Panc1 (cell line): Measurements from ENCODE around the gene DDX49. TPM values are rescaled to one million over a fixed set of nuclear protein-coding genes. Genes with fewer than 3 reads are reported as not detected.

Experiments used
- ATAC-seq: fragments of 200-7000 bp; cut with Tn5 transposase; 2 replicates; pipeline ENCODE4 v1.9.1; 2020; ENCODE audit warnings: mild to moderate bottlenecking, moderate library complexity
- BruUV-seq: library from RNA; stranded (reverse); fragments of 400-500 nt; replicated peaks from 2 replicates; lab custom pipeline; 2021; lab: Mats Ljungman, UMichigan
- CTCF ChIA-PET: fragments of 300-600 bp; sonication (Branson Sonifier 250); formaldehyde crosslinking; loops from one replicate; lab custom pipeline; 2022; ENCODE audit warnings: antibody characterized with exemption; lab: Charles Lee
- POLR2A ChIA-PET: fragments of 300-600 bp; sonication (Branson Sonifier 250); formaldehyde crosslinking; loops from one replicate; lab custom pipeline; 2022; ENCODE audit warnings: antibody characterized with exemption; lab: Charles Lee
- DNase-seq: peaks from one replicate; pipeline ENCODE4 v3.0.0-alpha.2; 2010; ENCODE audit warnings: low read depth, low spot score
- H3K27ac ChIP-seq: 2 replicates; pipeline ENCODE4 v1.5.1; 2011; ENCODE audit warnings: mild to moderate bottlenecking, low read length, inconsistent platforms
- H3K27me3 ChIP-seq: fragments of 200-500 bp; sonication (Bioruptor generic); 2 replicates; pipeline ENCODE4 v1.6.0; 2014; ENCODE audit warnings: low read length, inconsistent platforms; ENCODE audit not compliant: control insufficient read depth, insufficient read depth
- H3K36me3 ChIP-seq: fragments of 200-500 bp; sonication (Bioruptor generic); 2 replicates; pipeline ENCODE4 v1.5.1; 2014; ENCODE audit warnings: inconsistent platforms, mild to moderate bottlenecking, low read length, moderate library complexity; ENCODE audit not compliant: control insufficient read depth, insufficient read depth
- H3K4me1 ChIP-seq: 2 replicates; pipeline ENCODE4 v1.5.1; 2011; ENCODE audit warnings: inconsistent platforms, mild to moderate bottlenecking, low read length, moderate library complexity; ENCODE audit not compliant: control insufficient read depth, insufficient read depth
- H3K4me3 ChIP-seq, 2 experiments: 2 replicates each; pipeline ENCODE4 v1.5.1; 2011 to 2012; ENCODE audit warnings: low read depth in 2 of 2, low read length in 2 of 2, mild to moderate bottlenecking in 2 of 2, inconsistent platforms in 1 of 2, moderate library complexity in 1 of 2
- H3K9me3 ChIP-seq: fragments of 200-500 bp; sonication (Bioruptor generic); 2 replicates; pipeline ENCODE4 v1.5.1; 2014; ENCODE audit warnings: low read depth, mild to moderate bottlenecking, inconsistent platforms, low read length, moderate library complexity; ENCODE audit not compliant: control insufficient read depth, insufficient read depth
- CTCF ChIP-seq: fragments of 450-650 bp; IDR thresholded peaks from 2 replicates; pipeline ENCODE4 v1.5.1; 2017; ENCODE audit warnings: mild to moderate bottlenecking
- POLR2AphosphoS5 ChIP-seq: IDR thresholded peaks from 2 replicates; pipeline ENCODE4 v1.6.1; 2012; ENCODE audit warnings: mild to moderate bottlenecking, low read depth, low read length, moderate library complexity
- SIN3A ChIP-seq: IDR thresholded peaks from 2 replicates; pipeline ENCODE4 v1.6.1; 2012; ENCODE audit warnings: low read depth, mild to moderate bottlenecking, low read length, moderate library complexity, borderline replicate concordance; ENCODE audit not compliant: insufficient read depth
- TCF7L2 ChIP-seq: IDR thresholded peaks from 2 replicates; pipeline ENCODE4 v1.6.1; 2011; ENCODE audit warnings: mild to moderate bottlenecking, low read depth, low read length, inconsistent platforms
- in situ Hi-C: cut with HindIII; loops from 2 replicates; pipeline ENCODE4 v1.10.0; 2016; ENCODE audit warnings: low sequenced_read_pairs, low pct_unique_long_range_greater_than_20kb
- intact Hi-C: fragments of 100-400 bp; cut with micrococcal nuclease; formaldehyde crosslinking; loops from one replicate; pipeline ENCODE4 v1.10.0; 2022; ENCODE audit not compliant: unreplicated experiment
- total RNA-seq: library from RNA; stranded (reverse); gene quantifications from one replicate; pipeline ENCODE4 v1.2.1, GENCODE V29; 2021; ENCODE audit not compliant: unreplicated experiment
- TF ChIP-seq, protein P1 (sequence below), 2 experiments: IDR thresholded peaks; 2 replicates each; pipeline ENCODE4 v1.6.1; 2011 to 2012; ENCODE audit warnings: low read depth in 2 of 2, control low read depth in 1 of 2, low read length in 1 of 2, mild to moderate bottlenecking in 1 of 2, moderate library complexity in 1 of 2; ENCODE audit not compliant: insufficient read depth in 1 of 2

DDX49 gene
- total RNA-seq, 1 experiment from 2014 or later, result 41.5 TPM

DNA sequence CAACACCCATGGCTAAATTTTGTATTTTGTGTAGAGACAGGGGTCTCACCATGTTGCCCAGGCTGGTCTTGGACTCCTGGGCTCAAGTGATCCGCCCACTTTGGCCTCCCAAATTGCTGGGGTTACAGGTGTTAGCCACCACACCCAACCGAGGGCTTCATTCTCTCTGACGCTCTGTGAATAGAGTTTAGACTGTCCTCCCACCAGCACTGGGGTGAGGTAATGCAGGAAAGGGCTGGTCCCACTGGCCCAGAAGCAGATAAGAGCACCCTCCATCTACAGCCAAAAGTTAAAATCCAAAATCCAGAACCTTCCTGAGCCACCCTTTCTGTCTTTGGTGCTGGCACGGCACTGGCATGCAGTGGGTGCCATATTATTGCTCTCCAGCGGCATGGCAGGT lies 53.3 kb downstream of the DDX49 start:
- Histone ChIP-seq H3K27ac (peak overlapping the region; percentile 75), H3K9me3 (no peaks in the 10 kb centered on the region), H3K27me3 (no peaks in the 10 kb centered on the region), H3K36me3 (no peaks in the 10 kb centered on the region), H3K4me3 (no peak overlapping the region), H3K4me1 (peaks cover 12% of the 10 kb centered on the region; the same call in 1 of the 2 replicates)
- no peak for TF ChIP-seq POLR2AphosphoS5
- no TSS peak for BruUV-seq
- DNase-seq (no peak), ATAC-seq (no peak)
- in situ Hi-C loops (no loop called here), intact Hi-C loops (no loop called here)
- ChIA-PET CTCF (interaction anchor here (0.6 kb wide), 1 partner anchor 11 kb away, joined by 4 read pairs; no protein-coding TSS in a partner anchor), POLR2A (interaction anchor here (0.6 kb wide), 1 partner anchor 50 kb away, joined by 6 read pairs; no protein-coding TSS in a partner anchor)

DNA sequence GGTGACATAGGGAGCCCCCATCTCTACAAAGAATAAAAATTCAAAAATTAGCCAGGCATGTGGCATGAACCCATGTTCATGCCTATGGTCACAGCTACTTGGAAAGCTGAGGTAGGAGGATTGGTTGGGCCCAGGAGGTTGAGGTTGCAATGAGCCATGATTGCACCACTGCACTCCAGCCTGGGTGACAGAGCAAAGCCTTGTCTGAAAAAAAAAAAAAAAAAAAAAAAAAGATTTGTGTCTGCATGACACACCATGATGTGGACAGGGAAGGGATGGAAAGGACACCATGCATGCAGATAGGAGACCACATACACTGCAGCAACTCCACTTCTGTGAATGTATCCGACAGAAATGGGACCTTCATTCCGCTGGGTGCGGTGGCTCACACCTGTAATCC lies 55.5 kb downstream of the DDX49 start:
- Histone ChIP-seq H3K4me1 (peaks cover 10% of the 10 kb centered on the region), H3K27me3 (no peaks in the 10 kb centered on the region), H3K4me3 (no peak overlapping the region), H3K9me3 (no peaks in the 10 kb centered on the region), H3K27ac (no peak overlapping the region), H3K36me3 (no peaks in the 10 kb centered on the region)
- ATAC-seq (no peak), DNase-seq (no peak)
- no TSS peak for BruUV-seq
- in situ Hi-C loops, result no loop called here
- ChIA-PET POLR2A (interaction anchor here (0.6 kb wide), 1 partner anchor 9 kb away, joined by 4 read pairs; no protein-coding TSS in a partner anchor), CTCF (no interaction called here)
- intact Hi-C loops, result no loop called here
- TF ChIP-seq, protein P1, sequence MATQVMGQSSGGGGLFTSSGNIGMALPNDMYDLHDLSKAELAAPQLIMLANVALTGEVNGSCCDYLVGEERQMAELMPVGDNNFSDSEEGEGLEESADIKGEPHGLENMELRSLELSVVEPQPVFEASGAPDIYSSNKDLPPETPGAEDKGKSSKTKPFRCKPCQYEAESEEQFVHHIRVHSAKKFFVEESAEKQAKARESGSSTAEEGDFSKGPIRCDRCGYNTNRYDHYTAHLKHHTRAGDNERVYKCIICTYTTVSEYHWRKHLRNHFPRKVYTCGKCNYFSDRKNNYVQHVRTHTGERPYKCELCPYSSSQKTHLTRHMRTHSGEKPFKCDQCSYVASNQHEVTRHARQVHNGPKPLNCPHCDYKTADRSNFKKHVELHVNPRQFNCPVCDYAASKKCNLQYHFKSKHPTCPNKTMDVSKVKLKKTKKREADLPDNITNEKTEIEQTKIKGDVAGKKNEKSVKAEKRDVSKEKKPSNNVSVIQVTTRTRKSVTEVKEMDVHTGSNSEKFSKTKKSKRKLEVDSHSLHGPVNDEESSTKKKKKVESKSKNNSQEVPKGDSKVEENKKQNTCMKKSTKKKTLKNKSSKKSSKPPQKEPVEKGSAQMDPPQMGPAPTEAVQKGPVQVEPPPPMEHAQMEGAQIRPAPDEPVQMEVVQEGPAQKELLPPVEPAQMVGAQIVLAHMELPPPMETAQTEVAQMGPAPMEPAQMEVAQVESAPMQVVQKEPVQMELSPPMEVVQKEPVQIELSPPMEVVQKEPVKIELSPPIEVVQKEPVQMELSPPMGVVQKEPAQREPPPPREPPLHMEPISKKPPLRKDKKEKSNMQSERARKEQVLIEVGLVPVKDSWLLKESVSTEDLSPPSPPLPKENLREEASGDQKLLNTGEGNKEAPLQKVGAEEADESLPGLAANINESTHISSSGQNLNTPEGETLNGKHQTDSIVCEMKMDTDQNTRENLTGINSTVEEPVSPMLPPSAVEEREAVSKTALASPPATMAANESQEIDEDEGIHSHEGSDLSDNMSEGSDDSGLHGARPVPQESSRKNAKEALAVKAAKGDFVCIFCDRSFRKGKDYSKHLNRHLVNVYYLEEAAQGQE (IDR thresholded peaks at IDR 0.05; ENCODE audit: insufficient read depth in 1 of 2, low read depth in 2 of 2, low read length in 1 of 2), result no peak
- TF ChIP-seq POLR2AphosphoS5, result no peak
- no peak for TF ChIP-seq TCF7L2
- no peak for TF ChIP-seq CTCF
- no peak for TF ChIP-seq SIN3A

DNA sequence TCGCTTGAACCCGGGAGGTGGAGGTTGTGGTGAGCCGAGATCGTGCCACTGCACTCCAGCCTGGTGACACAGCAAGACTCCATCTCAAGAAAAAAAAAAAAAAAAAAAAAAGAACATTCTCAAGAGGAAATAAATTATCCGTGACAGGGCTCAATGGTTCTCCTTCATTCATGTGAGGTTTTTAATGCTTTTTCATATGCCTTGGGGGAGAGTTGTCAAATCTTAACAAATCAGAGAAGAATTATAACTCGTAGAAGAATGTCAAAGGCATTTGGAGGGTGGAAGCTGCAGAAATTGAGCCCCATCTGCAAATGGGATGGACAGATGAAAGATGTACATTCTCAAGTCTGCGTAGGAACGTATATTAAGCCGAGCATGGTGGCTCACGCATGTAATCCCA lies 56.4 kb downstream of the DDX49 start:
- ChIA-PET POLR2A (interaction anchor here (0.7 kb wide), 2 partner anchors 14 to 57 kb away, joined by 8 to 12 read pairs; partner anchors contain the start of genes COPE and DDX49), CTCF (no interaction called here)
- H3K27ac ChIP-seq, result no peak overlapping the region
- intact Hi-C loops, result no loop called here
- ATAC-seq (no peak), DNase-seq (no peak)
- H3K27me3 ChIP-seq, result no peaks in the 10 kb centered on the region
- no peaks in the 10 kb centered on the region for H3K9me3 ChIP-seq
- TF ChIP-seq POLR2AphosphoS5 (no peak), TCF7L2 (no peak), CTCF (no peak), SIN3A (no peak)
- TF ChIP-seq, protein P1 (IDR thresholded peaks at IDR 0.05; ENCODE audit: insufficient read depth in 1 of 2, low read depth in 2 of 2, low read length in 1 of 2), result no peak
- no peaks in the 10 kb centered on the region for H3K36me3 ChIP-seq
- in situ Hi-C loops, result no loop called here
- H3K4me3 ChIP-seq, result no peak overlapping the region
- BruUV-seq, result no TSS peak
- H3K4me1 ChIP-seq, result peaks cover 9% of the 10 kb centered on the region
